Fibroblast of gingiva (primary cell): ENCODE measurements around the gene HS2ST1.
A peak's percentile ranks its signal among the peaks of the same experiment; 100 is the strongest.

ENCODE experiments used
- DNase-seq: peaks from one replicate; pipeline ENCODE4 v3.0.0-alpha.2; 2011; ENCODE audit warnings: low read depth

The HS2ST1 gene

GRCh38 chr1:87141556-87141955, 227.1 kb downstream of the HS2ST1 start:
- no peak for DNase-seq

DNA sequence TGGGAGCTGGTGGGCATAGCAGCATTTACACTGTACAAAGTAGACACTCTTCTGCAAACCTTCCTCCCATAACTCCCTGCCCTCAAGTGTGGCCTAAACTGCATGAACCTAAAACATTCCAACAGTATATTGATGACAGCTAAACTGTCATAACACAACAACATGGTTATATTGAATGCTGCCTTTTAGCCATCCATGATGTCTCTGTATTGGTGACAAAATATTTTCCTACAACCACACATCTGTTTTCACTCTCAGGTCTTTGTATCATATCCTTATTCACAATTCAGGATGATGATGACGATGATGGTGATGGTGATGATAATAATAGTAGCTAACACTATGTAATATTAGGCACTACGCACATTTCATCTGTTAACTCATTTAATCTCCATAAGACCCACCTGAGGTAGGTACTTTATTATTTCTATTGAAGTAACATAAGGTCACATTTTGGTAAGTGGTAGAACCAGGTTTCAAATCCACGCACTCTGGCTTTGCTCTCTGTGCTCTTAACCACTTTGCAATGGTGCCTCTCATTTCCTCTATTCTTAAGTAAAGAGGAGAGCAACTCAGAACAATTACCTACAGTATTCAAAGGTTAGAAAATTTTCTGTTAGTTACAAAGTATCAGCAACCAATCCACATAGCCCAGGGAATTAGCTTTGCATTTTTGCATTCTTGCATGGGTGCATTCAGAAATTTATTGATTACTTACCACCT, 229.1 kb downstream of the HS2ST1 start:
- no peak for DNase-seq

GRCh38 chr1:87144316-87144895, 230.0 kb downstream of the HS2ST1 start:
- no peak for DNase-seq

GRCh38 chr1:87144981-87145380, 230.5 kb downstream of the HS2ST1 start:
- no peak for DNase-seq

DNA sequence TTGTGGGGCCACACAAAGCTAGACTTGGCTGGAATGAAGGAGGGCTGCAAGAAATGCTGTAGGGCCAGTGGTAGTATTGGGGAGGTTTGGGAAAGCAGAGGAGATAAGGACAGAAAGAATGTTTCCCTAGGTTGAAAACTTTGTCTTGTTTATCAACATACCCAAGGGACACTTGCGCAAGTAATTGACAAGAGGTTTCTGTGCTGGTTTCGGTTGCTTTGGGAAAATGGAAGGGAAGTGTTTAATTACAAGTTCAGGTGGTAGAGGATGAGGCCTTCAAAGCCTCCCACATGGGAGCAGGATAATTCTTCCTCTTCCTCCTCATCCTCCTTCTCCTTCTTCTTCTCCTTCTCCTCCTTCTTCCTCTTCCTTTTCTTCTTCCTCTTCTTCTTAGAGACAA, 232.1 kb downstream of the HS2ST1 start:
- DNase-seq: no peak

DNA sequence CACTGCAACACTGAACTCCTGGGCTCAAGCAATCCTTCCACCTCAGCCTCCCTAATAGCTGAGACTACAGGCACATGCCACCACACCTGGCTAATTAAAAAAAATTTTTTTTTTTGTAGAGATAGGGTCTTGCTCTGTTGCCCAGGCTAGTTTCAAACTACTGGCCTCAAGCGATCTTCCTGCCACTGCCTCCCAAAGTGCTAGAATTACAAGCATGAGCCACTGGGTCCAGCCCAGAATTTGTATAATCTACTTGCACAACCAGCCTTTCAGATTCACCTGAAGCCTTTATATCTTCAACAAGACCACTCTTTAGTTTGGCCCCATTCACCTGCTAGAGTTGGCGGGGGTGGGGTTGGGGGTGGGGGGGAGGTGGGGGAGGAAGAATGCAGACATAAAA, 232.6 kb downstream of the HS2ST1 start:
- DNase-seq: no peak

- no peak for DNase-seq
Measured at GRCh38 chr1:87147851-87148250, 233.4 kb downstream of the HS2ST1 start.

DNA sequence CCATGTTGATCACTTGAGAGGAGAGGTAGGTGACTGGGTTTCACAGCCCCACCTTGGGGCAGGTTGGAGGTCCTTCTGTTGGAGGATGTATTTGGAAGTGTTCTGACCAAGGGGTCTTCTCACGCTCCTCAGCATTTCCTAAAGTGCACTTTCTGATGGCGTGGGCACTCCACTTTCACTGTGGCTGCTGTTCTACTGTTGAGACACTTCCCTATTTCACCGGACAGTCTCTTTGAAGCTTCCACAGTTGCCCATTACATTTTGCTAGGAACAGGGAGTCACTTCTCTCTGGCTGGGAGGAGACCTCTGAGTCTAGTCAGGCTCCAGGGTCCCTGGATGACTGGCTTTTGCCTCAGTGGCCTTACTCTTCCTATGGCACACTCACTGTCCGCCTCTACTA, 234.2 kb downstream of the HS2ST1 start:
- DNase-seq: no peak

- DNase-seq: peak; percentile 60
Measured at GRCh38 chr1:87149241-87150041, 235.0 kb downstream of the HS2ST1 start.

DNA sequence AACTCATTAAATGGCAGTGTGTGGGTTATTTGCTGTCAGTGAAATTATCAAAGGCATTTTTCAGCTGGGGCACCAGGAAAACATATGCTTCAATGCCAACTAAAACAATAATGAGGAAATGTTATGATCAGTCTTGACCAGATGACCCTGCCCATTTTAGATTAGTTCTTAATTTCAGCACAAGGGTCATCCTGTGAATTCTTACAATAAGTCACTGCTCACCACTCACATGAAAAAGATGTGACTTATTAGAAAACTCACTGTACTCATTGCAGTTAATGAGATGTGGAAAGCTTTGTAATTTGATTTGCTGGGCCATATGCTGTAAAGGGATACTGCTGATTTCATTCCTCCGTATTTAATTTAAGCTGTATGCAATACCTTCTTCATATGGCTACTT, 235.7 kb downstream of the HS2ST1 start:
- peak; percentile 5 for DNase-seq

- DNase-seq: no peak
Measured at GRCh38 chr1:87151500-87152421, 237.3 kb downstream of the HS2ST1 start.

DNA sequence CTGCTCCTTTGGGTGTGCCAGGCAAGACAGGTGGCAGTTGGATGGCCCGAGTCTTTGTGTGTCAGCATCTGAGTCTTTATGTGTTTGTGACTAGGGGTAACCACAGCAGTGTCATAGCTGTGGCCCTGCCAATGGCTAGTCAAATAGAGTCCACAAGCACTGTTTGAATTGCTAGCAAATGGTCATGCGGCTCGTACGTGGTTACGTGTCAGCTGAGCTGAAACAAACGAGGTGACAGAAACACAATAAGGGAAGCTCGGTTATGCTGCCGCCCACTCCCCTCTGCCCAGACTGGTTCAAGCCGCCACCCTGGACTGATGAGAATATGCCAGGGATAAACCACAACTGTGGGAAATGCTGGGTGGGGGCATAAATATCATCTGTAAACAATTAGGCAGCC, 239.9 kb downstream of the HS2ST1 start:
- no peak for DNase-seq

DNA sequence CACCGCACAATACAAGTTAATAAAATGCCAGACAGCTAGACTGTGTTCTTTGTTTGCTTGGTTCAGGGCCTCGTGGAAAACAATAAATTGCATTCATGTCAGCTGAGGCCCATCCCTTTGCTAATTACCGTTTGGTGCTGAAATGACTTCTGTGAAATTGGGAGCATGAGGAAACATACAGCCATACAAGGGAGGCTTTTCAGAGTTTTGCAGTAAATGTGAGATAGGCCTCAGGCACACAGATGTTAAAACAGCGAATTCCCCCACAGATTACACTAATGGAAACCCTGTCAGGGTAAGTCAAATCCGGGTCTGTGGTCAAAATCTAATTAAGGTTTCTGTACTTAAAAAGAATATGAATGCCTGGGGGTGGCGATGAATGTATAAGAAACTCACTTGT, 240.7 kb downstream of the HS2ST1 start:
- no peak for DNase-seq

DNA sequence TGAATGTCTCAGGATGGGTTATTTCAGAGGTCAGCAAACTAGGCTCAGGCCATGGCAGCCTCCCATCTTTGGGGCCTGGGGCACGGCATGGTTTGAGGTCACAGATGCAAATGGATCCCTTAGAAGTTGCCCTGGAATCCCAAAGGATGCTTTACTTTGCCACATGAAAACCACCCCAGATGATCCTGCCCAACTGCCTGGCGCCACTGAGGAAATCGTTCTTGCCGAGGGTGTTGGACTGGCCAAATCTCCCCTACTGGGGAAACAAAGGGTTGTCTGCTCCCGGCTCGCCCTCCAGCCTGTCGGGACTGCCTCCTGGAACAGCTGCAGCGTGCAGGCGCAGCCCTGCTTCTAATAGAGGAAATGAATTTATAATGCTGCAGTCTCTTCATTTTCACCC, 241.2 kb downstream of the HS2ST1 start:
- DNase-seq: no peak

DNA sequence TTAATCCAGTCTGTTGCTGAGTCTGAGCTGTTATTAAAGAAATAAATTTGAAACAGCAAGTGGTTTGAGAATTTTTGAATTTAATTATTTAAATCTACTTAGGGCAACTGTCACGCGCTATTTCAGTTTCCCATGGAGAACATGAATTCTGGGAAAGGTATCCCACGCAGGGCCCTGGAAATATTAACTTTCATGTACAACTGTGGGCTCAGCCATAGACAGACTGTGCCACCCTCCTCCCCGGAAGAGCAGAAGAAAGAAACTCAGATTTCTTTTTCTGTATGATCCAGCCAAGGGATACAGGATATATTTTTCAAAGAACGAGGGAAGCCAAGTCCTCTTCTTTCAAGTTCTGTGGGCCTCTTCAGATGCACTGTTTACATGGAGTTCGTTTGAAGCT, 241.7 kb downstream of the HS2ST1 start:
- DNase-seq: no peak

- DNase-seq: no peak
Measured at GRCh38 chr1:87159378-87159915, 245.0 kb downstream of the HS2ST1 start.
